Ishikawa (cell line): ENCODE data around the gene PP2D1.

Source experiments
- EGR1 ChIP-seq: IDR thresholded peaks from 2 replicates; pipeline ENCODE4 v1.6.1; 2012
- EP300 ChIP-seq: IDR thresholded peaks from 2 replicates; pipeline ENCODE4 v1.6.1; 2012; ENCODE audit warnings: borderline replicate concordance
- FOXM1 ChIP-seq: IDR thresholded peaks from 2 replicates; pipeline ENCODE4 v1.6.1; 2012; ENCODE audit warnings: low read depth, borderline replicate concordance
- NFIC ChIP-seq: IDR thresholded peaks from 2 replicates; pipeline ENCODE4 v1.6.1; 2012
- RAD21 ChIP-seq: IDR thresholded peaks from 2 replicates; pipeline ENCODE4 v1.6.1; 2012; ENCODE audit warnings: low read depth
- TCF12 ChIP-seq: IDR thresholded peaks from 2 replicates; pipeline ENCODE4 v1.6.1; 2012; ENCODE audit warnings: low read depth
- YY1 ChIP-seq: IDR thresholded peaks from 2 replicates; pipeline ENCODE4 v1.6.1; 2012; ENCODE audit warnings: low read depth
- TF ChIP-seq, protein P1 (sequence below): IDR thresholded peaks from 2 replicates; pipeline ENCODE4 v1.6.1; 2012
- TF ChIP-seq, protein P2 (sequence below): IDR thresholded peaks from 2 replicates; pipeline ENCODE4 v1.6.1; 2012; ENCODE audit warnings: low read depth, mild to moderate bottlenecking

DNA sequence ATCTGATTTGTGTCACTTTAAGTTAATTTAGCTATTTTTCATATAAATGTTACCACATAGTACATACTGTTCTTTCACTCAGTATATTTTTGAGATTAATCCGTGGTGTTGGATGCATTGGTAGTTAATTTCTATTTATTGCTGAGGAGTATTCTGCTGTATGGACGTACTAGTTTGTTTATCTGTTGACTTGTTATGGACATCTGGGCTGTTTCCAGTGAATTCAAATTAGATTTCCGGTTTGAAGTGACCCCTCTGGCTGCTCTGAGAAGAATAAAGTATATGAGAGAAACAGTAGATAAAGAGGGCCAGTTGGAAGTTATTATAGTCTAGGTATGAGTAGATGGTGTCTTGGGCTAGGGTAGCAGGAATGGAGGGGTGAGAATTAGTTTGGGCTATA lies 43.8 kb upstream of the PP2D1 start:
- no peak for TF ChIP-seq NFIC
- TF ChIP-seq, protein P1, sequence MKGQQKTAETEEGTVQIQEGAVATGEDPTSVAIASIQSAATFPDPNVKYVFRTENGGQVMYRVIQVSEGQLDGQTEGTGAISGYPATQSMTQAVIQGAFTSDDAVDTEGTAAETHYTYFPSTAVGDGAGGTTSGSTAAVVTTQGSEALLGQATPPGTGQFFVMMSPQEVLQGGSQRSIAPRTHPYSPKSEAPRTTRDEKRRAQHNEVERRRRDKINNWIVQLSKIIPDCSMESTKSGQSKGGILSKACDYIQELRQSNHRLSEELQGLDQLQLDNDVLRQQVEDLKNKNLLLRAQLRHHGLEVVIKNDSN: no peak
- no peak for TF ChIP-seq FOXM1
- TF ChIP-seq EP300: no peak
- TF ChIP-seq RAD21: no peak
- no peak for TF ChIP-seq EGR1
- no peak for TF ChIP-seq TCF12
- TF ChIP-seq, protein P2, sequence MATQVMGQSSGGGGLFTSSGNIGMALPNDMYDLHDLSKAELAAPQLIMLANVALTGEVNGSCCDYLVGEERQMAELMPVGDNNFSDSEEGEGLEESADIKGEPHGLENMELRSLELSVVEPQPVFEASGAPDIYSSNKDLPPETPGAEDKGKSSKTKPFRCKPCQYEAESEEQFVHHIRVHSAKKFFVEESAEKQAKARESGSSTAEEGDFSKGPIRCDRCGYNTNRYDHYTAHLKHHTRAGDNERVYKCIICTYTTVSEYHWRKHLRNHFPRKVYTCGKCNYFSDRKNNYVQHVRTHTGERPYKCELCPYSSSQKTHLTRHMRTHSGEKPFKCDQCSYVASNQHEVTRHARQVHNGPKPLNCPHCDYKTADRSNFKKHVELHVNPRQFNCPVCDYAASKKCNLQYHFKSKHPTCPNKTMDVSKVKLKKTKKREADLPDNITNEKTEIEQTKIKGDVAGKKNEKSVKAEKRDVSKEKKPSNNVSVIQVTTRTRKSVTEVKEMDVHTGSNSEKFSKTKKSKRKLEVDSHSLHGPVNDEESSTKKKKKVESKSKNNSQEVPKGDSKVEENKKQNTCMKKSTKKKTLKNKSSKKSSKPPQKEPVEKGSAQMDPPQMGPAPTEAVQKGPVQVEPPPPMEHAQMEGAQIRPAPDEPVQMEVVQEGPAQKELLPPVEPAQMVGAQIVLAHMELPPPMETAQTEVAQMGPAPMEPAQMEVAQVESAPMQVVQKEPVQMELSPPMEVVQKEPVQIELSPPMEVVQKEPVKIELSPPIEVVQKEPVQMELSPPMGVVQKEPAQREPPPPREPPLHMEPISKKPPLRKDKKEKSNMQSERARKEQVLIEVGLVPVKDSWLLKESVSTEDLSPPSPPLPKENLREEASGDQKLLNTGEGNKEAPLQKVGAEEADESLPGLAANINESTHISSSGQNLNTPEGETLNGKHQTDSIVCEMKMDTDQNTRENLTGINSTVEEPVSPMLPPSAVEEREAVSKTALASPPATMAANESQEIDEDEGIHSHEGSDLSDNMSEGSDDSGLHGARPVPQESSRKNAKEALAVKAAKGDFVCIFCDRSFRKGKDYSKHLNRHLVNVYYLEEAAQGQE: no peak
- TF ChIP-seq YY1: no peak
